ENCODE measurements around the gene NDP. TPM values are rescaled to one million over a fixed set of nuclear protein-coding genes. Genes with fewer than 3 reads are reported as not detected.

NDP gene
- total and polyA plus RNA-seq, 3 donors from 2014 or later, result 0.55 to 1.8 (median 1.3) TPM

DNA sequence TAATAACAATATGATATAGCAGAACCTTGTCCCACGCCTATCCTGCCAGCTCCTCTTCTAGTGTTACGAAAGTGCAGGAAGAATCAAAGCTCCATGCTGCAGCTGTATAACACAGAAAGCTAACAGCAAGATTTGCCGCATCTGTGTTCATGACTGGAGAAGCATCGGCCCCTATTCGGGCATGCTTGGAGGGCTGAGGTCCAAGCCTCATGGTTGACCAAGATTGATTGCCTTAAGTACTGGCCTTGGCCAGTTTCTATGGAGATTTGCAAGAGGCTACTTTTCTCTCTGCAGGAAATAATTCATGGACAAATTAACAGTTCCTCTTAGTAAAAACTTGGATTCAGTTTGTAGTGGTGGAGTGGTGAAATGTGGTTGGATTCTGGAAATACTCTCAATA lies 12.9 kb upstream of the NDP start:
- H3K4me1 ChIP-seq, result no peaks in the 10 kb centered on the region
- intact Hi-C loops (cut with DNase I; ENCODE audit: low total_unique reads), result no loop called here

DNA sequence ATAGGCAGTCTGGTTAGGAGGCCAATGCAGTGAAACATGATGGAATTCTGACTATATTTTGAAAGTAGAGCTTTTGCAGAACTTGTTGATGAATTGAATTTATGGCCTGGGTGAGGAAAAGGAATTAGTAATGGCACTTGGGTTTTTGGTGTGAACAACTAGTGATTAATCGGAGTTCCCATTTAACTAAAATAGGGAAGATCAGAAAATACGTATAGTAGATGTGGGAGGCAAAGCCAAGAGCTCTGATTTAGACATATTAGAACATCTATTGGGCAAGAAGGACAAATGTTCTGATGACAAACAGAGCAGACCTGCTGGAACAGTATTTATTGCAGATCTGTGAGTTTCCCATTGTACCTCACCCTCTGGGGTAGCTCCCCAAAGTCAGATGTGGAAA lies 12.3 kb upstream of the NDP start:
- 82 to 88% methylated on average over 2 of the region's 2 CpGs for WGBS, 2 donors
- no peaks in the 10 kb centered on the region for H3K36me3 ChIP-seq (ENCODE audit: low read depth, missing control alignments)
- no peaks in the 10 kb centered on the region for H3K4me1 ChIP-seq
- intact Hi-C loops (cut with DNase I; ENCODE audit: low total_unique reads), result no loop called here
- no peaks in the 10 kb centered on the region for H3K27me3 ChIP-seq
- TF ChIP-seq, protein P1, sequence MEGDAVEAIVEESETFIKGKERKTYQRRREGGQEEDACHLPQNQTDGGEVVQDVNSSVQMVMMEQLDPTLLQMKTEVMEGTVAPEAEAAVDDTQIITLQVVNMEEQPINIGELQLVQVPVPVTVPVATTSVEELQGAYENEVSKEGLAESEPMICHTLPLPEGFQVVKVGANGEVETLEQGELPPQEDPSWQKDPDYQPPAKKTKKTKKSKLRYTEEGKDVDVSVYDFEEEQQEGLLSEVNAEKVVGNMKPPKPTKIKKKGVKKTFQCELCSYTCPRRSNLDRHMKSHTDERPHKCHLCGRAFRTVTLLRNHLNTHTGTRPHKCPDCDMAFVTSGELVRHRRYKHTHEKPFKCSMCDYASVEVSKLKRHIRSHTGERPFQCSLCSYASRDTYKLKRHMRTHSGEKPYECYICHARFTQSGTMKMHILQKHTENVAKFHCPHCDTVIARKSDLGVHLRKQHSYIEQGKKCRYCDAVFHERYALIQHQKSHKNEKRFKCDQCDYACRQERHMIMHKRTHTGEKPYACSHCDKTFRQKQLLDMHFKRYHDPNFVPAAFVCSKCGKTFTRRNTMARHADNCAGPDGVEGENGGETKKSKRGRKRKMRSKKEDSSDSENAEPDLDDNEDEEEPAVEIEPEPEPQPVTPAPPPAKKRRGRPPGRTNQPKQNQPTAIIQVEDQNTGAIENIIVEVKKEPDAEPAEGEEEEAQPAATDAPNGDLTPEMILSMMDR (IDR thresholded peaks at IDR 0.05), result no peak
- no peak for TF ChIP-seq POLR2A (IDR thresholded peaks at IDR 0.05)
- no peak overlapping the region for H3K27ac ChIP-seq
- no peak for DNase-seq
- H3K9me3 ChIP-seq, result no peaks in the 10 kb centered on the region
- no peak overlapping the region for H3K4me3 ChIP-seq

More for the DNA sequence above, 12.9 kb upstream of the NDP start:
- no peak for DNase-seq
- H3K27ac ChIP-seq, result no peak overlapping the region
- no peaks in the 10 kb centered on the region for H3K9me3 ChIP-seq
- H3K36me3 ChIP-seq (ENCODE audit: low read depth, missing control alignments), result no peaks in the 10 kb centered on the region
- H3K4me3 ChIP-seq, result no peak overlapping the region
- TF ChIP-seq, protein P1 (IDR thresholded peaks at IDR 0.05), result no peak
- TF ChIP-seq POLR2A (IDR thresholded peaks at IDR 0.05), result no peak
- WGBS, 2 donors, result 77% methylated on average over 3 of the region's 5 CpGs; no CpG with 5 or more reads in 1 of the 2 donors
- no peaks in the 10 kb centered on the region for H3K27me3 ChIP-seq

DNA sequence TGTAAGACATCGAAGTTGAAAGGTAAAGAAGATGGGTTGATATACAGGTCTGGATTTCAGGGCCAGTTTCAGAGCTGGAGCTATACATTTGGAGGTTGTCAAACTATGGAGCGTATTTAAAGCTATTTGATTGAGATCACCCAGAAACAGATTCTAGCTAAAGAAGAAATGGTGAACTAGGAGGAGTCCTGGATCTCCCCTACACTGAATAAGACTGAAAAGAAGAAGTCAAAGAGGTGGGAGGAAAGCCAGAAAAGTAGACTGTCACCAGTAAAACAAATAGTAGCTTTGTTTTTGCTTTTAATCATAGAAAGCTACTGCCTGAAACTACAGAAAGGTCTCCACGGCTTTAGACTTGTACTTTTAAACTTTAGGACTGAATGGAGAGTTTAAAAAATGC lies 5.0 kb upstream of the NDP start:
- intact Hi-C loops (cut with DNase I; ENCODE audit: low total_unique reads), result no loop called here
- 77 to 91% methylated on average over 3 of the region's 3 CpGs for WGBS, 2 donors
- no peaks in the 10 kb centered on the region for H3K9me3 ChIP-seq
- no peaks in the 10 kb centered on the region for H3K4me1 ChIP-seq
- no peak for DNase-seq
- H3K36me3 ChIP-seq (ENCODE audit: low read depth, missing control alignments), result no peaks in the 10 kb centered on the region
- no peaks in the 10 kb centered on the region for H3K27me3 ChIP-seq
- H3K4me3 ChIP-seq, result no peak overlapping the region
- no peak overlapping the region for H3K27ac ChIP-seq
- no peak for TF ChIP-seq POLR2A (IDR thresholded peaks at IDR 0.05)
- TF ChIP-seq, protein P1 (IDR thresholded peaks at IDR 0.05), result no peak

DNA sequence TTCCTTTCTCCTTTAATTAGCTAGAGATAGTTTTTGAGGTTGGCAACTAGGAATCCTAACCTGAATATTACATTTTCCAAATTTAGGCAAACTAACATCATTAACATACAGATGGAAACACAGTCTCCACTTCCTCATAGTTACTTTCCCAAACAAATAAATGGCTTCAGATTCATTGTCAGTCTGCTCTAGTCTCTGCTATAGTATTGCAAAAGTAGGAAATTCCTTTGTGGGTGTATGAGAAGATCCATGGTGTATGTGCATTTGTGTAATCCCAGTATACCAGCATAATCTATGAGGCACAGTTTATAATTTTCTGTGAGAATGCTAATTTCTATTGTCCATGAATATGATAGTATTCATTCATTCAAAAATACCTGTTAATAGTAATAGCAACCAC lies 3.0 kb upstream of the NDP start:
- Histone ChIP-seq H3K9me3 (no peaks in the 10 kb centered on the region), H3K27me3 (no peaks in the 10 kb centered on the region), H3K4me3 (no peak overlapping the region), H3K27ac (no peak overlapping the region), H3K36me3 (ENCODE audit: low read depth, missing control alignments) (no peaks in the 10 kb centered on the region), H3K4me1 (no peaks in the 10 kb centered on the region)
- DNase-seq, result no peak
- TF ChIP-seq, protein P1 (IDR thresholded peaks at IDR 0.05), result no peak
- TF ChIP-seq POLR2A (IDR thresholded peaks at IDR 0.05), result no peak
- intact Hi-C loops (cut with DNase I; ENCODE audit: low total_unique reads), result no loop called here

DNA sequence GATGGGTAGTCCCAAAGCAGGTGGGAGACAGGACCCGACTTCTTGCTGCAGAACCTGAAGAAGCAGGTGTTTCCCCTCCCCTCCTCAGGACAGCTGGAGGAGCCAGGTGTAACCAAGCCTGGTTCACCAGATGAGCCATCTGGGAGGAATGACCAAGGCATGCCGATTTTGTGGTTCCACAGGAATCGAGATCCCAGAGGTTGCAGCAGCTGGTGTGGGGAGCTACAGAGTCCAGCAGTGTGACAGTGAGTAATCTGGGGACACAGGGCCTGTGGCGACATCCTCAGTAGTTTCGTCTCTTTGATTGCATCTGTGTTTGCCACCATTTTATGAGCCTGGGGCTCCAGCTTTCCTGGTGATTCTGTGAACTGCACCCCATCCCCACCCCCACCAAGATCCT lies 2.6 kb upstream of the NDP start:
- Histone ChIP-seq H3K9me3 (no peaks in the 10 kb centered on the region), H3K27me3 (no peaks in the 10 kb centered on the region), H3K4me1 (no peaks in the 10 kb centered on the region), H3K4me3 (no peak overlapping the region), H3K27ac (no peak overlapping the region), H3K36me3 (ENCODE audit: low read depth, missing control alignments) (no peaks in the 10 kb centered on the region)
- TF ChIP-seq, protein P1 (IDR thresholded peaks at IDR 0.05), result no peak
- no peak for TF ChIP-seq POLR2A (IDR thresholded peaks at IDR 0.05)
- DNase-seq, result no peak
- intact Hi-C loops (cut with DNase I; ENCODE audit: low total_unique reads), result no loop called here
- 95% methylated on average over 3 to 5 of the region's 5 CpGs for WGBS, 2 donors
